Stimulated activated CD8-positive, alpha-beta memory T cell treated with anti-CD3 and anti-CD28 coated beads, Interleukin-12 subunit alpha, Interleukin-12 subunit beta, amount 100 ng/mL, for 4 hours (primary cell): ENCODE measurements around the gene ICA1.
"Not testable (repeated sequence)": the region's sequence is repeated elsewhere in the genome, so short reads cannot be mapped to it uniquely, and the experiment has no call there.

Experiments
- DNase-seq: peaks from one replicate; pipeline ENCODE4 v3.0.0-alpha.2; 2020; ENCODE audit warnings: low read depth

Gene ICA1

DNA sequence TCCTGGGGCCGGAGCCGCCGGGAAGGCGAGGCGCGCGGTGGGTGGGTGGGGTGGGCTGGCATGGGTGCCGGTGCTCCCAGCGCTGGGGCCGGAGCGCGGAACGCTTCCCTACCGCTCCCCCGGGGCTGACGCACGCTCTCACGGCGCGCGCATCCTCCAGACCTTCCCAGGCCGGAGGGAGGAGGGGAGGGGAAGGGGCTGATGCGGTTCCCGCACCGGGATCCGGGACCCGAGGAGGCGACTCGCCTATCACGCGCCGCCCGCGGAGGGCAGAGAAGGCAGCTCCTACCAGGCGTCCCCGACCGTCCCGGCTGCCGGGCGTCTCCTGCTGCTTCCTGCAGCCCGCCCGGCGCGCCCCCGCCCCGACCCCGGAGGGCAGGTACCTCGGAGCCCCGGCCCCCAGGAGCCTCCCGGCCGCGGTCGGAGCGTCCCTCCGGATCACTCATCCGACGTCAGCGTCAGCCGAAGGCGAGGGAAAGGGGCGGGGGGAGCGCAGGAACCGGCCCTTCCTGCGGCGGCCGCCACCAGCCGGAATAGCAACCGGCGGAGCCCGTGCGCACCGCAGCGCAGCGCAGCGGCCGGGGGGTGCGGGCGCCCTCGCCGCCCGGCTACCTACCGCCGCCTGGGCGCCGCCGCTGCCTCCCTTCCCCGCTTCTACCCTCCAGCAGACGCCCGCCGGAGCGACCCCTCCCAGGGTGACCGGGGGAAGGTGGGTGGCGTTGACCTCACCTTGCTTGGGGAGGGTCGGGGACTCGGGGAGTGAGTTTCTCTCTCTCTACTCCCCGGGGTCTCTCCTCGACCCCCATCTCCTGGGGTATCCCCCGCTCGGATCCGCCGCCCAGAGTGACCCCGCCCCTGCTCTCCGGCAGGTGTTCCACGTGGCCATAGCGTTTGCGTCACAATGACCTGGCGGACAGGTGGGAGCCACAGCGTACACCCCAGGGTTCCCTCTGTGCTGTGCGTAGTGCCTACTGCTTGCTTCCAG, at the start of gene ICA1:
Gene ICA1, minus strand, starts transcription at position 457 of the 985 bp plus-strand sequence. CDS start 26,241 bp downstream, outside the sequence.
- DNase-seq: no peak

DNA sequence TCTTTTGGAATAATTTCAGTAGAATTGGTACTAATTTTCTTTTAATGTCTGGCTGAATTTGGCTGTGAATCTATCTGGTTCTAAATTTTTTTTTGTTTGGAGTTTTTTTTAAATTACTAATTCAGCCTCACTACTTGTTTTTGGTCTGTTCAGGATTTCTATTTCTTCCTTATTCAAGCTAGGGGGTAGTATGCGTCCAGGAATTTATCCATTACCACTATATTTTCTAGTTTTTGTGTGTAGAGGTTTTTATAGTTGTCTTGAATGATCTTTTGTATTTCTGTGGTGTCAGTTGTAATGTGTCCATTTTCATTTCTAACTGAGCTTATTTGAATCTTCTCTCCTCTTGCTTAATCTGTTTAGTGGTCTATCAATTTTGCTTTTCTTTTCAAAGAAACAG, 48.9 kb upstream of the ICA1 start:
- DNase-seq: no peak

DNA sequence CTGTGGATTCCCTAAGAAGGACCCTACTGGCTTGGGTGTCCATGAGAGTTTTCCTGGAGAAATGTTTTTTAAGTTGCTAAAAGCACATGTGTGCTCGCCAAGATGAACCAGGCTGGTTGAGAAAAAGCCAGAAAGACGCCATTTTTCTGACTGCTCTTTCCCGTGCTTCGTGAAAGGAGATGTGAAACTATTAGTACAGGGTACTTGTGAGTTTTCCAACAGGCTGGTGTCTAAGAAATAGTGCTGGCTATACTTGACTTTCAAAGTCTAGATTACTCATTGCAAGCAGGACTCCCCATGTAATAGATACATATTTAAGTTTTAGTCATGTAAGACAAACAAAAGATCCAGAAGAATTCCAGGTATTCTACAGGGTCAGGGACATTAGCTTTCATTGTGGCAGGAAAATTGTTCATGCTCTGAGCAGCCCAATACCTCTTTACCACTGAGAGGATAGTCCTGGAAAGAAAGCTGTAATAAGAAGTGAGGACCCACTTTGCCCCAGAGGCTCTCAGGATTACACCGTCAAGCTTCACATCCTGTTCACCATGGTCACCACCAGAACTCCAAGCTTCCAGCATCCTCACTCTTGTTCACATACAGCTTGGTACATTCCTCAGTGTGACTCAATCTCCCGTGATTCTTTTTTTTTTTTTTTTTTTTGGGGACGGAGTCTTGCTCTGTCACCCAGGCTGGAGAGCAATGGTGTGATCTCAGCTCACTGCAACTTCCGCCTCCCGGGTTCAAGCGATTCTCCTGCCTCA, 43.8 kb upstream of the ICA1 start:
- no peak for DNase-seq

DNA sequence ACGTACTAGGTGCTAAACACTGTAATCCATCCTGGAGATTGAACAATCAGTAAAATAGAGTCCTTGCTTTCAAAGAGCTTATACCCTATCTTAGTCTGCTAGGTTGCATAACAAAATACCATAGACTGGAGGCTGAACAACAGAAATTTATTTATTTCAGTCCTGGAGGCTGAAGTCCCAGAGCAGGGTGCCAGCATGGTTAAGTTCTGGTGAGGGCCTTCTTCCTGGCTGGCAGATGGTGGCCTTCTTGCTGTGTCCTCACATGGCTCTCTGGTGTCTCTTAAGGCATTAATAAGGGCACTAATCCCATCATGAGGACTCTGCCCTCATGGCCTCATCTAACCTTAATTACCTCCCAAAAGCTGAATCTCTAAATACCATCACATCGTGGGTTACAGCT, 43.1 kb upstream of the ICA1 start:
- DNase-seq: no peak

DNA sequence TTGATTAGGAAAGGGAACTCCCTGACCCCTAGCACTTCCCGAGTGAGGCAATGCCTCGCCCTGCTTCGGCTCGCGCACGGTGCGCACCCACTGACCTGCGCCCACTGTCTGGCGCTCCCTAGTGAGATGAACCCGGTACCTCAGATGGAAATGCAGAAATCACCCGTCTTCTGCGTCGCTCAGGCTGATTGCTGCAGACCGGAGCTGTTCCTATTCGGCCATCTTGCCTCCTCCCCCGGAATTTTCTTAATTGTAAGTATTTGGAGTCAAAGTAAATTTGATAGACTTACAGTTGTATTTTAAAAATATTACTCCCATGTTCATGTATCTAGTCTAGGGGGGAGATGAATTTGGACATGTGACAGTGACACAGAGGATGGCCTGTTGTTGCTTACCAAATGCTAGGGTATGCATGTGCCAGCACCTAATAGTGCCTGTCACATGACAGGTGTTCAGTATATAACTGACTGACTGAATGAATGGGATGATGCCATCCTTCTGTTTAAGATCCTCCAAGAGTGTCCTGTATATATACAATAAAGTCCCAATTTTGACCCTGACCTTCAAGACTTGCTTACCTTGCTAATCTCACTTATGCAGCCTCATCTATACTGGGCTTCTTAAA, 42.0 kb upstream of the ICA1 start:
- DNase-seq: no peak

DNA sequence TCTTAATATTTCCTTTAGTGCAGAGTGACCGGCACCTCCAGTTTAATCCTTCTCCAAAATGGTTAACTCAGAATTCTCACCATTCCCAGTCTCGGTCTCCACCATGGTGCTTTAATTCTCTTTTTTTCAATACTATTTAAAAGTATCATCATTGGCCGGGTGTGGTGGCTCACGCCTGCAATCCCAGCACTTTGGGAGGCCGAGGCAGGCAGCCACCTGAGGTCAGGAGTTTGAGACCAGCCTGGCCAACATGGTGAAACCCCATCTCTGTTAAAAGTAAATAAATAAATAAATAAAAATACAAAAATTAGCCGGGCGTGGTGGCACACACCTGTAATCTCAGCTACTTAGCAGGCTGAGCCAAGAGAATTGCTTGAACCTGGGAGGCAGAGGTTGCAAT, 35.1 kb upstream of the ICA1 start:
- not testable (repeated sequence) for DNase-seq

DNA sequence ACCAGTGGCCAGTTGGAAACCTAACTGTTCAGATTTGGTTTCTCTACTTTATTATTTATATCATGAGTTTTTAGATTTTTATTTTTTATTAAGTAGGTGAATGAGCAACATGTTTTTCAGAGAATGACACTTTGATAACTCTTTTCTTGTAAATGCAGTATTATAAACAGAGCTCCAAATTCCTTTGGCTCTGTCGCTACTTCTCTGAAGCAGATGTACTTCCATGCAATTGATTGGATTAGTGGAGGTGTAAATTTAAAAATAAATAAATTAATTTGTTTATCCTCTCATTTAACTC, 34.3 kb upstream of the ICA1 start:
- DNase-seq: no peak

DNA sequence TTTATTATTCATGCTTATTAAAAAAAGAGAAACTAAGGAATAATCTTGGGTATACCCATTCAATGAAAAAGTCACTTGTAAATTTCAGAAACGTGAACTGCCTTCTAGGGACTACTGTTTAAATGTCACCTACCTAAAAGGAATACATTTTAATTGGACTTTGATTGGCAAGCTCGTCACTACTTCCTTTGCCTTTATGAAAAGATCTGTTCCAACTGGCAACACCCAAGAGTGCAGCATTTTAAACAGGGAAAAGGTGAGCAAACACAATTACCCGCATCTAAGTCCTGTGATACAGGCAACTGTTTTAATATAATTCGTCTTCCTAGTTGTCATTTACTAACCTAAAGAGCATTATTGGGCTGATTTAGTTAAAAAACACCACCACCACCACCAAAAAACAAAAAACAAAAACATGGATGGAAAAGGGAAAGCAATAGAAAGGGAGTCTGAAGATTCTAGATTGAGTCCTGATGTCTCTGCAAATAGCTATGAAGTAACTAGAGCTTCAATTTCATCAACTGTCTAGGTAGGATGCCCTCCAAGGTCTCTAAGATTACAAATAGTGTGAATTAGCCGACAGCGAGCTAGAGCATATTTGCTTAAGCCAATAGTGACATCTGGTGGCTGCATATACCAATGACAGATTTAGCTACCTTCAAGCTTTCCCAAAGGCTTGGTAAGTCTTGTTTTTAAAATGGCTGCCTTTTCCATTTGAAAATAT, 33.8 kb upstream of the ICA1 start:
- no peak for DNase-seq

DNA sequence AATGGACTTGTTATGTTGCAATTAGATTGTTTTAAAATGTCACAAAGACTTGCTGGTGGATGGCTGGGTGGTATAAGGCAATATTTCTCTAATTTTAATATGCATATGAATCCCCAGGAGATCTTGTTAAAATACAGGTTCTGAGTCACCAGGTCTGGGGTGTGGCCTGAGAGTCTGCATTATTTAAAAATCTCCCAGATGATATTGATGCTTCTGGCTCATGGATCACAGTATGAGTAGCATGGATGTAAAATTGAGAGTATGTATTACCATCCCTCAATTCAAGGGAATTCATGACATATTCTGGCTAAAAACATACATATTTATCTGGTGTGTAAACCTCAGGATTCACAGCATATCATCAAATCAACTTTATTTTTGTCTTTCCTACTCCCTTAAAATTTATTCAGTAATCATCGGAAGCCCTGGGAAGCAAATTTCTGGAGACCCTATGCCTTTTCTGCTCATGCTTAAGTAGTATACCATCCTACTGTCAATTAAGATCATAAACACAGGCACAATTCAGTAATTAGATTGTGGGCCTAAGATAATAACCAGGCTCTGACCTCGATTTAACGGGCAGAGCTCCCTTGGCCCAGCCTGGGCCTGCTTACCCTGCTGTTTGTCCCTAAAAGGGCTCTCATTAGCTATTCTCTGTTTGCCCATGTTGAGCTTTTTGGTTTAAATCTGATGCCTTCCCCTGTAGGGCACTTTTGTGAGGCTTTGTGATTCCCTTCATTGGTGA, 29.6 kb upstream of the ICA1 start:
- DNase-seq: no peak

DNA sequence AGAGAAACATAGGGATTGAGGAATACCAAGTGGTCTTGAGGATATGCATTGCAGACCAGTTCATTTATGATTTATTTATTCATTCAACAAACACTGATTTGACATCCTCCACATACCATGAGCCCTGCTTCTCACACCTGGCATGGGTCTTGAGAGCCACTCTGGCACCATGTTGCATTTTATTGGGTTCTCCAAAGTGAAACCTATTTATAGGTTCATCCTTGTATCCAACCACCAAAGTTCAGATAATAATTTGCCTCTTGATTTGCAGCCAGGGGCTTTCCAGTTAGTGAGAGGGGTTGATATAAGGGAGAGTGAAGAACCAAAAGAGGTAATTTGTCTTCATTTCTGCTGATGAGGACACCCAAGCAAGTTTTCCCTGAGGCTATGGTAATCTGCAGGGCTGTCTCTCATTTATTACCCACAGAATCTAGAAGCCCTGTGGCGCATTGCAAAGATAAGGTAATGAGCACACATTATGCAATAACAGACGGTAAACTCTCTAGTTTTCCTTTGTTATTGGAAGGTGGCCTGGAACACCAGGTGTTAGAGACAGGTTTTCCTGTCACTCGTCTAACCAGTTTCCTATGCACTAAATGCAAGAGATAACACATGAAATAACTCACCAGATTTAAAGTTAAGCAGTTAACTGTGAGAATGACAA, 28.8 kb upstream of the ICA1 start:
- DNase-seq: no peak

DNA sequence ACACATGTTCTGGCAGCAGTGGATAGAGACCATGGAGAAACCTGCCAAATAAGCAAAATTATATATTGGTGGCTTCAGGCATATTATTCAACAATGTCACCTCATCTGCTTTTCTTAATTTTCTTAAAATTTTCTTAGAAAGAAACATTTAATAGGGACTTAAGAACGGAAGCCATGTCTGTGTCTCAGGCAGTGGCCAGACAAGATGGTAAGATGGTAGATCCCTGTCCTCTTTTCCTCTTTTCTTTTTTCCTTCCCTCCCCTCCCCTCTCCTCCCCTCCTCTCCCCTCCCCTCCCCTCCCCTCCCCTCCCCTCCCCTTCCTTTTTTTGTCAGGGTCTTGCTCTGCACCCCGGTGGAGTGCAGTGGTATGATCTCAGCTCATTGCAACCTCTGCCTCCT, 24.2 kb upstream of the ICA1 start:
- no peak for DNase-seq

DNA sequence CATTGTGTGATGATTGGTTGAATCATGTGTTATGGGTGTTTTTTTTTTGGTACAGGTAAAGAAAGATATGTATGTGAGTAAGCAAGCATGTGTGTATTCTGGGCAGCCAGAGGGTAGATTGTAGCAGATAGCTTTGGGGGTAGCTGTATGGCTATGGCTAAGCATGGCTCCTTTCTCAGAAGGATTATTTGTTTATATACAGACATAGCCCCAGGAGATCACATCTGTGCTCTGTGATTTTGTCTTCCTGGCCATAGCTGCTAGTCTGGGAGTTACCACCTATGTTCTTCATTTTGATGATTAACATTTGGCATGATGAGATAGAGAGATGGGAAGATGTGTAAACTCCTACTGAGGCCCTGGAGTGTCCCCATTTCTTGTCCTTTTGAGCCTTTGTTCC, 23.2 kb upstream of the ICA1 start:
- no peak for DNase-seq

DNA sequence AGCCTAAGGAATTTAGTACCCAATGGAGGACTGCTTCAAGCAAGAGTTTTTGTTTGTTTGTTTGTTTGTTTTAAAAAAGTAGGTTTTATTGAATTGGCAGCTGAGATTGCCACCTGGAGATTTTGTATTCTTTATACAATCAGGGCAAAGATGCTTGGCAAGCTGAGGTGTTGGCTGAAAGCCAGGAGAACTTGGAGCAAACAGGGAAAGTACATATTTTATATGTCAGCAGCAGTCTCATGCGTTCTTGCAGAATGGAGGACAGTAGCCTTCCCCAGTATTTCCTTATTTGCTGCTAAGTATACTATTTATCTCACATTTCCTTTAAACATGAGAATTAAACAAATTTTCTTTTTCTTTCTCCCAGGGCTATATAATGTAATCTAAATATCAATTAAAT, 22.6 kb upstream of the ICA1 start:
- no peak for DNase-seq

DNA sequence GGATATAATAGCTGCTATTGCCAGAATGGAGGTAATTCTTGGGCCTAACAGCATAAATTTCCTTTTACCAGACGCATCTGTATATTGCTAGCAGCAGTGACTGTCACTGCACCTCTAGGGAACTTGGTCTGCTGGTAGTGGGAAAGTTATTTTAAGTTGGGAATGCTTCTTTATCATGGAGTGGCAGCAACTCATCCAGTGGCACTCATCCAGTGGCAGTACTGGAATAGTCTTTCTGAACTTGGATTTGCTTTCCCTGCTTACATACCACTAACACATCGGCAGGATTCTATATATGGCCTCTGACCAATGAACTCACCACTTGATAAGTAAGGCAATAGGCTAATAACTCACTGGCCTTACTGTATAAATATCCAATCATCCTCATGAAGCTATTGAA, 22.0 kb upstream of the ICA1 start:
- no peak for DNase-seq

DNA sequence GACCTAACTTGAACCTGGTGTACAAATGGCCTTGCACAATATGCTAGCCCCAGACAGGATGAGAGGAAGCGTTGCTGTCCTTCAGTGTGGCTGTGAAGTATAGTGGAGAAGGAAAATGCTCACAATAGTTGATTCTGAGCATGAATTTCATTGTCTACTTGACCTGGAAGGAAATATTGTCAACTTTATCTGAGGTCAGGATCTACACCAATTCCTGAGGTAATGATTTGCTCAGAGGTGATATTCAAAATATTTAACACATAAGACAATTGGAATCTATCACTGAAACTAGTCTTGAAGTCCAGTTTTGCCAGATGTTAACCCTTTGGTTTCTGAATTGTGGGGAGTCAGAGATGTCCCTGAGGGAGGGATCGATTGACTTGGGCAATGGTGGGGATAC, 20.9 kb upstream of the ICA1 start:
- DNase-seq: no peak

DNA sequence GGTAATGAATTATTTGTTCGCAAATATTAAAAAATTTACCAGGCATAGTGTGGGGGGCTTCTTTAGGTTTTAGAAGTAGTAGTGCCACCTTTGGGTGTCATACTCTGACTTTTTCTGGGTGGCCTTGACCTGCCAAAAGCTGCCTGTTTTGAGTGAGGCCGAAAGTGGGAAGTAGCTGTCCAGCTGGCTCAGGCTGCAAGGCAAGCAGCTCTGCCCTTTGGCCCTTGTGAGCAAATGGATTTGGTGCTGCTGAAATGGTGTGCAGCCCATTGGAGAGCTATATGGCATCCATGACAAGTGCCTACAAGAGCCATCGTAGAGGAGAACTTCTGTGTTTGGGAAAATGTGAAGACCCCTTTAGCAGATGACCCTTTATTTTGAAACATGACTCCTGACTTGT, 20.2 kb upstream of the ICA1 start:
- no peak for DNase-seq

DNA sequence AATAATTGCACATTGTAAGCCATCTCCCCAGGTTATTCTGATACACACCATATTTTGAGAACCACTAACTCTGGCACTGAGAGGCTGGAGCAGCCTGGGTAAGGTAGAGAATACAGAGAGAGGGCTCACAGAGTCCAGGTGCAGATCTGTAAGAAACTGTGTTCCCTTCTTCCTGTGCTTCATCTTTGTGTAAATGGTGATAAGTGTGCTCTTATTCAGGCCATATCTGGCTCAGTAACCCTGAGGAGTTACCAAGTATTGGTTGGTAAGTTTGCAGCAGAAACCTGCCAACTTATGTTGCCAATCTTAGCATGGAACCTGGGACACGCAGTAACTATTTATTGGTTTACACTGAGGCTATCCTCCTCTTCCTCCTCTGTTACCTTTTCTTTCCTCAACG, 16.2 kb upstream of the ICA1 start:
- DNase-seq: no peak

DNA sequence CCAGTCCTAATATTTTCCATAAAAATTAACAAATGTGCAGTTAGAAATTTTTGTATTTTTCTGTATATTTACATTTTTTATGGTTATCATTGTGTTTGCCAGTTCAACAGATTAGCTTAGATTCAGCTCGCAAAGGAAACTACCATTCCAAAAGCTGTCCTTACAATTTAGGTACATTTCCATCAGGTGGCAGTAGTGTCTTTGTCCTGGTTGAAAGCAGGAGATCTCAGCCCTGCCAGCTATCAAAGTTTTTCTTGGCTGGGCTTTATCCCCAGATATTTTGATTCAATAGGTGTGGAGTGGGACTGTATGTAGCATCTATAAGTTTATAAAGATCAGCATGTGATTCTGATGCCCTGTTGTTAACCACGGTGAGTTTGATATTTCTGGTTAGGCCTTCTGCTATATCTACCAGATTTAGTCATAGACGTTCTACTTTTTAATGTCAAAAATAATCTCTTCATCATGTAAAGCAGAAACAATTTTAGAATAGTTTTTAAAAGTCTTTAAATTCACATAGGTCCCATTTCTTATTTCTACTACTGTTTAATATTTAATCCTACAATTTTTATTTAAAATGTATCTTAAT, 15.5 kb upstream of the ICA1 start:
- no peak for DNase-seq

DNA sequence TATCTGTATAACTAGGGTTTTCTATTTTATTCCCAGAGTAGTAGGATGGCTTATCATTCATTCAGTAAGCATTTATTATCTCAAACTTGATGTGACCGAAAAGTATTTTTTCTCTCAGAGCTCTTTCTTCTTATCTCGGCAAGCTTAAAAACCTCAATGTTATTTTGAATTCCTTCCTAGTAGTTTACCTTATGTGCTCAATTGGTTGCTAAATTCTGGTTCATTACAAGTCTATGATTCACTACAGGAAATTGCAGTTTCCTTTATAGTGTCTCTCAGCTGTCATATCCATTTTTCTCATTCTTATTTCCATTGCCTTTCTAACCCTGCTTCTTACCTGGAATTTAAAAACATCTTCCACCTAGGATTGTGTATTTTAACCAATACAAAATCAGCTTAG, 12.6 kb upstream of the ICA1 start:
- DNase-seq: no peak

DNA sequence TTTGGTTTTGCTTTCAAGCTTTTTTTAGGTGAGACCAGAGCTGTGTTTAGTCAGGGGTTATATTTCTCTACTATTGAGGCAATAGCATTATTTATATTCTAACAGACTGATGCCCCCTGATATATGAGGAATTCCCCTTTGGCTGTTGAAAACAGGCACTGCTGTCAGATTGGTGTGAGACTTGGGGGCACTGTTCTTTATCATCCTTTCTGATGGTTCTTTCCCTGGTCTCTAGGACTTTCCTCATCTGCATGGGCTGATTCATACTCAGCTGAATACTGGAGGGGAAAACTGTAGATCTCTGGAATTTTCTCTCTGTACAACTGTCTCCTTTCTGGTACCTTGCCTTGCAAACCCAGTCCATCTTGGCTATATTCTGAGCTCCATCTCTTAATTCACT, 10.0 kb upstream of the ICA1 start:
- DNase-seq: no peak

DNA sequence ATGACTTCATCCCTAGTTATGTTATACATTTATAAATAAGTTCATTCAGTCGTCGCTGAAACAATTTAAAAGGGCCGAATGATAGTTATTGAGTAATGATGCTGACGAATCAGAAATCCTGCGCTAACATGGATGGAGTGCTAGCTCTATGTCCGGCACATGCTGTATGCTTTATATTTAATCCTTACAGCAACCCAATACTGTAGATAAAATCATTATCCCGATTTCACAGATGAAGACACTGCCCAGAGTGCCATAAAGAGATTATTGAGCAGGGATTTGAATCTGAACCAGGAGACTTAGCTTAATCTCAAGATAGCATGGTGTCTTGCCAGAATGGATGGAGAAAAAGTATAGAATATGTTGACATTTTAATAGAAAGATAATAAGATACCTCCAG, 1.1 kb upstream of the ICA1 start:
- DNase-seq: no peak
